GM23338 (cell line): ENCODE results near the gene CBLIF.

Experiments used
- CTCF ChIP-seq, 2 experiments: fragments of 200-600 bp in 1 of 2; sonication (generic) in 1 of 2; conservative IDR thresholded peaks; 2 replicates each; pipeline versions ENCODE4 v1.5.1 to v1.6.1; 2016 to 2017; ENCODE audit warnings: antibody characterized with exemption in 2 of 2, low read depth in 2 of 2, mild to moderate bottlenecking in 2 of 2, moderate library complexity in 1 of 2
- ETS1 ChIP-seq: IDR thresholded peaks from 2 replicates; pipeline ENCODE4 v1.6.1; 2016; ENCODE audit warnings: antibody characterized with exemption
- EZH2 ChIP-seq: fragments of 200-600 bp; sonication (generic); IDR thresholded peaks from one replicate; pipeline ENCODE4 v1.8.0; 2017; ENCODE audit warnings: antibody characterized with exemption, mild to moderate bottlenecking, low read depth; ENCODE audit not compliant: unreplicated experiment
- EZH2phosphoT487 ChIP-seq: fragments of 200-600 bp; sonication (generic); IDR thresholded peaks from one replicate; pipeline ENCODE4 v1.8.1; 2018; ENCODE audit warnings: antibody characterized with exemption; ENCODE audit not compliant: unreplicated experiment
- JUNB ChIP-seq: IDR thresholded peaks from one replicate; pipeline ENCODE4 v1.6.1; 2016; ENCODE audit warnings: antibody characterized with exemption; ENCODE audit not compliant: unreplicated experiment
- POLR2AphosphoS5 ChIP-seq: IDR thresholded peaks from 2 replicates; pipeline ENCODE4 v1.6.1; 2016; ENCODE audit warnings: antibody characterized with exemption, low read depth
- REST ChIP-seq: IDR thresholded peaks from one replicate; pipeline ENCODE4 v1.6.1; 2018; ENCODE audit warnings: antibody characterized with exemption; ENCODE audit not compliant: unreplicated experiment
- ZNF114 ChIP-seq: fragments of 250-450 bp; sonication (Bioruptor Pico); IDR thresholded peaks from 2 replicates; pipeline ENCODE4 v1.5.0; 2020; ENCODE audit warnings: mild to moderate bottlenecking, moderate library complexity
- ZNF462 ChIP-seq: fragments of 250-450 bp; sonication (Bioruptor Pico); IDR thresholded peaks from 2 replicates; pipeline ENCODE4 v1.5.0; 2020; ENCODE audit warnings: mild to moderate bottlenecking, moderate library complexity

GRCh38 chr11:59846556-59846955 is 1.3 kb upstream of the CBLIF start:
- TF ChIP-seq EZH2phosphoT487 (no peak), EZH2 (no peak), CTCF (conservative IDR thresholded peaks at IDR 0.05; ENCODE audit: low read depth in 2 of 2) (no peak), REST (no peak), JUNB (no peak), ZNF114 (CRISPR knock-in tag) (no peak), POLR2AphosphoS5 (no peak), ZNF462 (CRISPR knock-in tag) (no peak), ETS1 (no peak)
